K562 (cell line): ENCODE data around the gene PGAP3. TPM values are rescaled to one million over a fixed set of nuclear protein-coding genes. Genes with fewer than 3 reads are reported as not detected.

Experiments
- ARID2 ChIP-seq: fragments of 450-650 bp; IDR thresholded peaks from 2 replicates; pipeline ENCODE4 v1.6.1; 2017; ENCODE audit warnings: antibody characterized with exemption, mild to moderate bottlenecking
- BCL6 ChIP-seq: fragments of 250-450 bp; sonication (Bioruptor Pico); IDR thresholded peaks from 2 replicates; pipeline ENCODE4 v1.4.0; 2020
- CBFA2T2 ChIP-seq: fragments of 450-650 bp; conservative IDR thresholded peaks from 2 replicates; pipeline ENCODE4 v1.6.1; 2017; ENCODE audit warnings: mild to moderate bottlenecking
- COPS2 ChIP-seq: fragments of 450-650 bp; conservative IDR thresholded peaks from 2 replicates; pipeline ENCODE4 v1.6.1; 2016; ENCODE audit warnings: mild to moderate bottlenecking, moderate library complexity
- FOXK2 ChIP-seq, 2 experiments: fragments of 450-650 bp; IDR thresholded peaks in 1 of 2; conservative IDR thresholded peaks in 1 of 2; 2 replicates each; pipeline ENCODE4 v1.6.1; 2016; ENCODE audit warnings: low read depth in 2 of 2, mild to moderate bottlenecking in 1 of 2
- GTF2E2 ChIP-seq: fragments of 200-800 bp; sonication (Bioruptor generic); IDR thresholded peaks from 2 replicates; pipeline ENCODE4 v1.6.1; 2016; ENCODE audit warnings: missing genetic modification characterization, missing compliant biosample characterization
- HMG20A ChIP-seq: fragments of 450-650 bp; formaldehyde crosslinking; conservative IDR thresholded peaks from 2 replicates; pipeline ENCODE4 v1.4.0; 2020; ENCODE audit warnings: mild to moderate bottlenecking, mixed read lengths
- MCM7 ChIP-seq, 2 experiments: fragments of 450-650 bp; IDR thresholded peaks; 2 replicates each; pipeline ENCODE4 v1.6.1; 2016 to 2018
- PHTF2 ChIP-seq: fragments of 250-450 bp; sonication (Bioruptor Pico); IDR thresholded peaks from 2 replicates; pipeline ENCODE4 v1.5.0; 2021; ENCODE audit warnings: mild to moderate bottlenecking
- POLR3A ChIP-seq: IDR thresholded peaks from 2 replicates; pipeline ENCODE4 v1.6.1; 2011; ENCODE audit warnings: borderline replicate concordance, mild to moderate bottlenecking, moderate library complexity; ENCODE audit not compliant: insufficient read length, insufficient read depth; ENCODE audit errors: extremely low read depth
- SAFB ChIP-seq: fragments of 200-400 bp; formaldehyde crosslinking; IDR thresholded peaks from 2 replicates; pipeline ENCODE4 v1.6.1; 2017; ENCODE audit warnings: low read depth, low read length, borderline replicate concordance
- STAG1 ChIP-seq: sonication (generic); formaldehyde crosslinking; IDR thresholded peaks from 2 replicates; pipeline ENCODE4 v1.5.0; 2020; ENCODE audit warnings: missing genetic modification reagents, borderline replicate concordance
- ZNF143 ChIP-seq: sonication (generic); formaldehyde crosslinking; IDR thresholded peaks from 2 replicates; pipeline ENCODE4 v1.9.0; 2022; ENCODE audit warnings: mild to moderate bottlenecking, missing genetic modification reagents
- ZNF695 ChIP-seq: fragments of 450-650 bp; formaldehyde crosslinking; IDR thresholded peaks from 2 replicates; pipeline ENCODE4 v1.4.0; 2020; ENCODE audit warnings: mild to moderate bottlenecking, moderate library complexity
- ZNF75A ChIP-seq: fragments of 450-650 bp; formaldehyde crosslinking; IDR thresholded peaks from 2 replicates; pipeline ENCODE4 v1.4.0; 2020; ENCODE audit warnings: mild to moderate bottlenecking
- polyA plus RNA-seq, 8 experiments: library from polyadenylated mRNA; depleted of rRNA in 4 of 8; stranded (reverse) in 5 of 8; unstranded in 3 of 8; fragments of >200 nt; fragmentation: Nextera tagmentation in 2 of 8; fragmentation: Illumina TruSeq in 1 of 8; extraction: Ambion mirVana in 2 of 8; extraction: Trizol in 1 of 8; gene quantifications; 2 replicates each; pipeline versions ENCODE4 v1.2.1 to v1.2.3, GENCODE V29; 2011 to 2014; ENCODE audit warnings: inconsistent platforms in 1 of 8, missing spikeins in 1 of 8
- total RNA-seq, 7 experiments: library from RNA; depleted of rRNA in 6 of 7; stranded (reverse); fragments of >200 nt in 6 of 7; fragmentation: Illumina TruSeq in 2 of 7; extraction: Trizol in 2 of 7; gene quantifications; 2 replicates each; pipeline versions ENCODE4 v1.2.1 to v1.2.3, GENCODE V29; 2011 to 2021; ENCODE audit warnings: low replicate concordance in 1 of 7
- TF ChIP-seq, protein P1 (sequence below): sonication (generic); formaldehyde crosslinking; IDR thresholded peaks from 2 replicates; pipeline ENCODE4 v1.8.0; 2022; ENCODE audit warnings: missing genetic modification reagents, mild to moderate bottlenecking, borderline replicate concordance
- TF ChIP-seq, protein P2 (sequence below): sonication (generic); formaldehyde crosslinking; IDR thresholded peaks from 2 replicates; pipeline ENCODE4 v1.8.0; 2023; ENCODE audit warnings: mild to moderate bottlenecking, missing genetic modification reagents
- TF ChIP-seq, protein P3 (sequence below): sonication (generic); formaldehyde crosslinking; IDR thresholded peaks from 2 replicates; pipeline ENCODE4 v1.8.0; 2022; ENCODE audit warnings: missing genetic modification reagents, mild to moderate bottlenecking, borderline replicate concordance
- TF ChIP-seq, protein P4 (sequence below): sonication (generic); formaldehyde crosslinking; IDR thresholded peaks from 2 replicates; pipeline ENCODE4 v1.8.0; 2022; ENCODE audit warnings: mild to moderate bottlenecking, missing genetic modification reagents
- TF ChIP-seq, protein P5 (sequence below): fragments of 450-650 bp; IDR thresholded peaks from 2 replicates; pipeline ENCODE4 v1.6.1; 2016; ENCODE audit warnings: mild to moderate bottlenecking

PGAP3 gene
- total and polyA plus RNA-seq, 9 of the 15 experiments (the other 6 are each of a cell fraction or from before 2014, with no cell fraction given) = 0.38 to 9.4 (median 4.5) TPM

DNA sequence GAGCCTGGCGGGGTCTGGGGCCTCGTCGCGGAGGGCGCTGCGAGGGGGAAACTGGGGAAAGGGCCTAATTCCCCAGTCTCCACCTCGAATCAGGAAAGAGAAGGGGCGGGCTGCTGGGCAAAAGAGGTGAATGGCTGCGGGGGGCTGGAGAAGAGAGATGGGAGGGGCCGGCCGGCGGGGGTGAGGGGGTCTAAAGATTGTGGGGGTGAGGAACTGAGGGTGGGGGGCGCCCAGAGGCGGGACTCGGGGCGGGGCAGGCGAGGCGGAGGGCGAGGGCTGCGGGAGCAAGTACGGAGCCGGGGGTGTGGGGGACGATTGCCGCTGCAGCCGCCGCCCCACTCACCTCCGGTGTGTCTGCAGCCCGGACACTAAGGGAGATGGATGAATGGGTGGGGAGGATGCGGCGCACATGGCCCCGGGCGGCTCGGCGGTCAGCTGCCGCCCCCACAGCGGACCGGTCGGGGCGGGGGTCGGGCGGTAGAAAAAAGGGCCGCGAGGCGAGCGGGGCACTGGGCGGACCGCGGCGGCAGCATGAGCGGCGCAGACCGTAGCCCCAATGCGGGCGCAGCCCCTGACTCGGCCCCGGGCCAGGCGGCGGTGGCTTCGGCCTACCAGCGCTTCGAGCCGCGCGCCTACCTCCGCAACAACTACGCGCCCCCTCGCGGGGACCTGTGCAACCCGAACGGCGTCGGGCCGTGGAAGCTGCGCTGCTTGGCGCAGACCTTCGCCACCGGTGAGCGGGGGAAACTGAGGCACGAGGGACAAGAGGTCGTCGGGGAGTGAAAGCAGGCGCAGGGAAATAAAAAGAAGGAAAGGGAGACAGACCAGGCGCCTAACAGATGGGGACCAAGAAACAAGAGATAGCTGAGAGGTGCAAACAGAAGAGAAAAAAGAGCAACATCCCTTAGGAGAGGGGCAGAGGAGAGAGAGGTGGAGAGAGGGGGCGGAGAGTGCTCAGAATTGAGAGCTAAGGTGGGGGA, 19.6 kb downstream of the PGAP3 start, which contains the start of gene PNMT (continued):
- TF ChIP-seq COPS2 (no peak), ARID2 (peak; percentile 64), FOXK2 (conservative IDR thresholded peaks at IDR 0.05 in 1 of 2, IDR thresholded peaks at IDR 0.05 in 1 of 2; ENCODE audit: low read depth in 2 of 2) (peak; percentile 54 to 73; a peak in 3 of 4 replicates), CBFA2T2 (no peak), SAFB (no peak), MCM7 (IDR thresholded peaks at IDR 0.05) (no peak), STAG1 (CRISPR knock-in tag) (no peak), ZNF695 (CRISPR knock-in tag) (no peak), BCL6 (CRISPR knock-in tag) (no peak), HMG20A (no peak), ZNF75A (CRISPR knock-in tag) (no peak), PHTF2 (no peak), ZNF143 (CRISPR knock-in tag) (no peak), GTF2E2 (tag) (no peak), POLR3A (no peak)
- TF ChIP-seq, protein P1, sequence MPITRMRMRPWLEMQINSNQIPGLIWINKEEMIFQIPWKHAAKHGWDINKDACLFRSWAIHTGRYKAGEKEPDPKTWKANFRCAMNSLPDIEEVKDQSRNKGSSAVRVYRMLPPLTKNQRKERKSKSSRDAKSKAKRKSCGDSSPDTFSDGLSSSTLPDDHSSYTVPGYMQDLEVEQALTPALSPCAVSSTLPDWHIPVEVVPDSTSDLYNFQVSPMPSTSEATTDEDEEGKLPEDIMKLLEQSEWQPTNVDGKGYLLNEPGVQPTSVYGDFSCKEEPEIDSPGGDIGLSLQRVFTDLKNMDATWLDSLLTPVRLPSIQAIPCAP (CRISPR knock-in tag) = no peak
- TF ChIP-seq, protein P2, sequence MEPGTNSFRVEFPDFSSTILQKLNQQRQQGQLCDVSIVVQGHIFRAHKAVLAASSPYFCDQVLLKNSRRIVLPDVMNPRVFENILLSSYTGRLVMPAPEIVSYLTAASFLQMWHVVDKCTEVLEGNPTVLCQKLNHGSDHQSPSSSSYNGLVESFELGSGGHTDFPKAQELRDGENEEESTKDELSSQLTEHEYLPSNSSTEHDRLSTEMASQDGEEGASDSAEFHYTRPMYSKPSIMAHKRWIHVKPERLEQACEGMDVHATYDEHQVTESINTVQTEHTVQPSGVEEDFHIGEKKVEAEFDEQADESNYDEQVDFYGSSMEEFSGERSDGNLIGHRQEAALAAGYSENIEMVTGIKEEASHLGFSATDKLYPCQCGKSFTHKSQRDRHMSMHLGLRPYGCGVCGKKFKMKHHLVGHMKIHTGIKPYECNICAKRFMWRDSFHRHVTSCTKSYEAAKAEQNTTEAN (CRISPR knock-in tag) = no peak
- TF ChIP-seq, protein P3, sequence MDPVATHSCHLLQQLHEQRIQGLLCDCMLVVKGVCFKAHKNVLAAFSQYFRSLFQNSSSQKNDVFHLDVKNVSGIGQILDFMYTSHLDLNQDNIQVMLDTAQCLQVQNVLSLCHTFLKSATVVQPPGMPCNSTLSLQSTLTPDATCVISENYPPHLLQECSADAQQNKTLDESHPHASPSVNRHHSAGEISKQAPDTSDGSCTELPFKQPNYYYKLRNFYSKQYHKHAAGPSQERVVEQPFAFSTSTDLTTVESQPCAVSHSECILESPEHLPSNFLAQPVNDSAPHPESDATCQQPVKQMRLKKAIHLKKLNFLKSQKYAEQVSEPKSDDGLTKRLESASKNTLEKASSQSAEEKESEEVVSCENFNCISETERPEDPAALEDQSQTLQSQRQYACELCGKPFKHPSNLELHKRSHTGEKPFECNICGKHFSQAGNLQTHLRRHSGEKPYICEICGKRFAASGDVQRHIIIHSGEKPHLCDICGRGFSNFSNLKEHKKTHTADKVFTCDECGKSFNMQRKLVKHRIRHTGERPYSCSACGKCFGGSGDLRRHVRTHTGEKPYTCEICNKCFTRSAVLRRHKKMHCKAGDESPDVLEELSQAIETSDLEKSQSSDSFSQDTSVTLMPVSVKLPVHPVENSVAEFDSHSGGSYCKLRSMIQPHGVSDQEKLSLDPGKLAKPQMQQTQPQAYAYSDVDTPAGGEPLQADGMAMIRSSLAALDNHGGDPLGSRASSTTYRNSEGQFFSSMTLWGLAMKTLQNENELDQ (CRISPR knock-in tag) = no peak
- TF ChIP-seq, protein P4, sequence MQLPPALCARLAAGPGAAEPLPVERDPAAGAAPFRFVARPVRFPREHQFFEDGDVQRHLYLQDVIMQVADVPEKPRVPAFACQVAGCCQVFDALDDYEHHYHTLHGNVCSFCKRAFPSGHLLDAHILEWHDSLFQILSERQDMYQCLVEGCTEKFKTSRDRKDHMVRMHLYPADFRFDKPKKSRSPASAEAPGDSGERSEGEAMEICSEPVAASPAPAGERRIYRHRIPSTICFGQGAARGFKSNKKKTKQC (CRISPR knock-in tag) = 0 out of 2 replicates have a peak, but pooled peaks have one; percentile 52
- TF ChIP-seq, protein P5, sequence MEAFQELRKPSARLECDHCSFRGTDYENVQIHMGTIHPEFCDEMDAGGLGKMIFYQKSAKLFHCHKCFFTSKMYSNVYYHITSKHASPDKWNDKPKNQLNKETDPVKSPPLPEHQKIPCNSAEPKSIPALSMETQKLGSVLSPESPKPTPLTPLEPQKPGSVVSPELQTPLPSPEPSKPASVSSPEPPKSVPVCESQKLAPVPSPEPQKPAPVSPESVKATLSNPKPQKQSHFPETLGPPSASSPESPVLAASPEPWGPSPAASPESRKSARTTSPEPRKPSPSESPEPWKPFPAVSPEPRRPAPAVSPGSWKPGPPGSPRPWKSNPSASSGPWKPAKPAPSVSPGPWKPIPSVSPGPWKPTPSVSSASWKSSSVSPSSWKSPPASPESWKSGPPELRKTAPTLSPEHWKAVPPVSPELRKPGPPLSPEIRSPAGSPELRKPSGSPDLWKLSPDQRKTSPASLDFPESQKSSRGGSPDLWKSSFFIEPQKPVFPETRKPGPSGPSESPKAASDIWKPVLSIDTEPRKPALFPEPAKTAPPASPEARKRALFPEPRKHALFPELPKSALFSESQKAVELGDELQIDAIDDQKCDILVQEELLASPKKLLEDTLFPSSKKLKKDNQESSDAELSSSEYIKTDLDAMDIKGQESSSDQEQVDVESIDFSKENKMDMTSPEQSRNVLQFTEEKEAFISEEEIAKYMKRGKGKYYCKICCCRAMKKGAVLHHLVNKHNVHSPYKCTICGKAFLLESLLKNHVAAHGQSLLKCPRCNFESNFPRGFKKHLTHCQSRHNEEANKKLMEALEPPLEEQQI = no peak
